Measurements from ENCODE around the gene TGM2. TPM values are rescaled to one million over a fixed set of nuclear protein-coding genes. Genes with fewer than 3 reads are reported as not detected.
A peak's percentile ranks its signal among the peaks of the same experiment; 100 is the strongest.

The TGM2 gene
- total RNA-seq, 4 donors from 2014 or later: 31.4 to 216 (median 145) TPM

DNA sequence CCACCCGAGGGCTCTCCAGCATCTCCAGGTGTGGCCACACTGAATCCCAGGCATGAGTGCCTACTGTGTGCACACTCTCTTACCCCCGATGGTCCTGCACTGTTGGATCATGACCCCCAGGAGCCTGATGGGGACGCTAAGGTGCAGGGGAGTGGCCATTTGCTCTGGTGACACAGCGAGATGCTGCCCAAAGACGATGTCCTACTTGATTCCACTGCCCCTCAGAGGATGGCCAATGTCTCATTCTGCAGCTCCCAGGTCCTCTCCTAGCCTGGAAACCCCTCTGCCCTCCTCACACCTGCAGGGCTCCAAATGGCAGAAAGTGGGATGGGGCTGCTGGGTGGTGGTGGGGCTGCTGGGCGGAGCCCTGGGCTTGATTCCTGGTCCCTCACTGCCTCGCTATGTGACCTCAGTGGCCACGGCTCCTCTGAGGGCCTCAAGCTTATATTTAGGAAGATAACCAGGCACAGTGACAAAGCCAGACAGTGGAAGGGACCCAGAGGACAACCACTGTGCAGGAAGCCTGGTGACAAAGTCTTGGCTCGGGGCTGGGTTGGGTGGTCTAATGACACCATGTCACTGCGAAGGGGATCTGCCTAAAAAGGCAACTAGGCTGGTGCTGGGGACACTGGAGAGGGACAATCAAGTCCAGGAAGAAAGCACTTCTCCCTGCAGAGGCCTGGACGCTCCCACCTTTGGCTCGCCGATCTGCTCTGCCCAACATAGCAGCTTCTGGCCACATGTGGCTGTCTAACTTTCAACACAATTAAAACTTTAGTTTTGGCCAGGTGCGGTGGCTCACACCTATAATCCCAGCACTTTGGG lies 28.4 kb downstream of the TGM2 start:
- Histone ChIP-seq H3K9me3 (no peaks in the 10 kb centered on the region), H3K27ac (no peak overlapping the region), H3K36me3 (peaks cover 0 to 60% (median 0%) of the 10 kb centered on the region in 3 donors), H3K4me3 (no peak overlapping the region), H3K27me3 (no peaks in the 10 kb centered on the region), H3K4me1 (peaks cover 0 to 18% (median 2%) of the 10 kb centered on the region in 4 donors)
- peak in 1 of 3 donors; percentile 34 for DNase-seq
- TF ChIP-seq POLR2A (IDR thresholded peaks at IDR 0.05) (no peak), CTCF (IDR thresholded peaks at IDR 0.05) (no peak)

- H3K27me3 ChIP-seq: no peaks in the 10 kb centered on the region
- peaks cover 0 to 62% (median 0%) of the 10 kb centered on the region in 3 donors for H3K36me3 ChIP-seq
- H3K9me3 ChIP-seq: no peaks in the 10 kb centered on the region
- DNase-seq: peak in 1 of 3 donors; percentile 49
- TF ChIP-seq CTCF (IDR thresholded peaks at IDR 0.05): no peak
- no peak for TF ChIP-seq POLR2A (IDR thresholded peaks at IDR 0.05)
- peaks cover 0 to 10% (median 2%) of the 10 kb centered on the region in 4 donors for H3K4me1 ChIP-seq
- no peak overlapping the region for H3K4me3 ChIP-seq
- no peak overlapping the region for H3K27ac ChIP-seq
Measured at GRCh38 chr20:38135651-38136420, 29.2 kb downstream of the TGM2 start.

DNA sequence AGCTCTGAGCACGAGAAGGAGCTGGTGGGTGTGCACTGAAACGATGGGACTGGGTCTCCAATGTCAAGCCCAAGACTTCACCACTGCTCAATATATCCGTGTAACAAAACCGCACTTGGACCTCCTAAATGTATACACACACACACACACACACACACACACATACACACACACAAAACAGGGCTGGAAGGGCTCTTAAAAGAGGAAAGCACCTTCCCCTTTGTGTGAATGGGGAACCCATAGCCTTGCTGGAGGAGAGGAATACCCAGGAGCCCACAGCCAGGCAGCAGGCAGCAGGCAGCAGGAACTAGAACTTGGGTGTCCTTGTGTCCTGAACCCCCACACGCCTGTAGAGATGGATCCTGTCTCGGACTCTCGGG lies 29.8 kb downstream of the TGM2 start:
- Histone ChIP-seq H3K36me3 (peaks cover 0 to 68% (median 0%) of the 10 kb centered on the region in 3 donors), H3K27me3 (no peaks in the 10 kb centered on the region), H3K9me3 (no peaks in the 10 kb centered on the region), H3K4me3 (no peak overlapping the region), H3K4me1 (peaks cover 0 to 6% (median 1%) of the 10 kb centered on the region in 4 donors), H3K27ac (no peak overlapping the region)
- TF ChIP-seq POLR2A (IDR thresholded peaks at IDR 0.05) (no peak), CTCF (IDR thresholded peaks at IDR 0.05) (no peak)
- DNase-seq: no peak

- H3K27me3 ChIP-seq: no peaks in the 10 kb centered on the region
- peaks cover 0 to 73% (median 0%) of the 10 kb centered on the region in 3 donors for H3K36me3 ChIP-seq
- no peaks in the 10 kb centered on the region for H3K9me3 ChIP-seq
- peak in 1 of 3 donors; percentile 42 for DNase-seq
- H3K27ac ChIP-seq: peak overlapping the region in 1 of 4 donors; percentile 13
- TF ChIP-seq CTCF (IDR thresholded peaks at IDR 0.05) (no peak), POLR2A (IDR thresholded peaks at IDR 0.05) (no peak)
- H3K4me3 ChIP-seq: no peak overlapping the region
- no peaks in the 10 kb centered on the region for H3K4me1 ChIP-seq
Measured at GRCh38 chr20:38134427-38135270, 30.4 kb downstream of the TGM2 start.
